ENCODE results near the gene AGXT2.

DNA sequence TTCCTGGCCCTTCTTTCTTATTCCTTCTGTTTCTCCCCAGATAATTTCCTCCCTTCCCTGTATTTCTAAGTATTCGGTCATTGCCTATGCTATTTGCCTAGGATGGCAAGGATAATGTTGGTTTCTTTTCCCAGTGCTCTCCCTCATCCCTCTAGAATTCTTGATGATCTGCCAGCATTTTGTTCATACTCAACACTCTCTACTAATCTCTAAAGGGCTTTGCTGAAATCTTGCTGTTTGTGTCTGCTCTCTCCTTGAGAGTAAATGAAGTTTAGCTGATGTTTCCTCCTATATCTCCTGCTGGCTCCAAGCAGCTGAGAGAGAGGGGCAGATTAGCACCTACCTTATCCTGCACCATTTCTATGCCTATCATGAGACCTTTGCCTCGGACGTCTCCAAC, 38.1 kb downstream of the AGXT2 start:
- TF ChIP-seq, protein P1, sequence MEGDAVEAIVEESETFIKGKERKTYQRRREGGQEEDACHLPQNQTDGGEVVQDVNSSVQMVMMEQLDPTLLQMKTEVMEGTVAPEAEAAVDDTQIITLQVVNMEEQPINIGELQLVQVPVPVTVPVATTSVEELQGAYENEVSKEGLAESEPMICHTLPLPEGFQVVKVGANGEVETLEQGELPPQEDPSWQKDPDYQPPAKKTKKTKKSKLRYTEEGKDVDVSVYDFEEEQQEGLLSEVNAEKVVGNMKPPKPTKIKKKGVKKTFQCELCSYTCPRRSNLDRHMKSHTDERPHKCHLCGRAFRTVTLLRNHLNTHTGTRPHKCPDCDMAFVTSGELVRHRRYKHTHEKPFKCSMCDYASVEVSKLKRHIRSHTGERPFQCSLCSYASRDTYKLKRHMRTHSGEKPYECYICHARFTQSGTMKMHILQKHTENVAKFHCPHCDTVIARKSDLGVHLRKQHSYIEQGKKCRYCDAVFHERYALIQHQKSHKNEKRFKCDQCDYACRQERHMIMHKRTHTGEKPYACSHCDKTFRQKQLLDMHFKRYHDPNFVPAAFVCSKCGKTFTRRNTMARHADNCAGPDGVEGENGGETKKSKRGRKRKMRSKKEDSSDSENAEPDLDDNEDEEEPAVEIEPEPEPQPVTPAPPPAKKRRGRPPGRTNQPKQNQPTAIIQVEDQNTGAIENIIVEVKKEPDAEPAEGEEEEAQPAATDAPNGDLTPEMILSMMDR (IDR thresholded peaks at IDR 0.05 in 2 of 3, conservative IDR thresholded peaks at IDR 0.05 in 1 of 3; ENCODE audit: control insufficient read depth in 2 of 3, extremely low read depth in 1 of 3, insufficient read depth in 1 of 3, low read depth in 3 of 3, low read length in 3 of 3) = no peak
- TF ChIP-seq POLR2A (IDR thresholded peaks at IDR 0.05; ENCODE audit: low read depth, low read length) = no peak
- TF ChIP-seq, protein P2, sequence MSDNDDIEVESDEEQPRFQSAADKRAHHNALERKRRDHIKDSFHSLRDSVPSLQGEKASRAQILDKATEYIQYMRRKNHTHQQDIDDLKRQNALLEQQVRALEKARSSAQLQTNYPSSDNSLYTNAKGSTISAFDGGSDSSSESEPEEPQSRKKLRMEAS (IDR thresholded peaks at IDR 0.05; ENCODE audit: low read depth, low read length) = no peak
- TF ChIP-seq CBX5 (IDR thresholded peaks at IDR 0.05; ENCODE audit: low read depth) = no peak
- TF ChIP-seq POLR2AphosphoS2 (IDR thresholded peaks at IDR 0.05; ENCODE audit: low read depth, low read length) = no peak
- TF ChIP-seq POLR2AphosphoS5 (IDR thresholded peaks at IDR 0.05; ENCODE audit: low read length) = no peak
- no peak for TF ChIP-seq NFYB (IDR thresholded peaks at IDR 0.05; ENCODE audit: insufficient read depth, low read depth, low read length)
- no peak for TF ChIP-seq CHD4 (IDR thresholded peaks at IDR 0.05)
- no peak for TF ChIP-seq BMI1 (IDR thresholded peaks at IDR 0.05; ENCODE audit: borderline replicate concordance)
- no peak for TF ChIP-seq SRF (IDR thresholded peaks at IDR 0.05; ENCODE audit: low read depth in 2 of 2, low read length in 2 of 2)

Measured in GM12878 (cell line).